HG03439 (cell line): Measurements from ENCODE around the gene NUP188.

ENCODE experiments used
- ATAC-seq: cut with Tn5 transposase; IDR thresholded peaks from one replicate; pipeline ENCODE4 v1.9.1; 2021; ENCODE audit warnings: mild to moderate bottlenecking, moderate library complexity; ENCODE audit not compliant: unreplicated experiment

The NUP188 gene

DNA sequence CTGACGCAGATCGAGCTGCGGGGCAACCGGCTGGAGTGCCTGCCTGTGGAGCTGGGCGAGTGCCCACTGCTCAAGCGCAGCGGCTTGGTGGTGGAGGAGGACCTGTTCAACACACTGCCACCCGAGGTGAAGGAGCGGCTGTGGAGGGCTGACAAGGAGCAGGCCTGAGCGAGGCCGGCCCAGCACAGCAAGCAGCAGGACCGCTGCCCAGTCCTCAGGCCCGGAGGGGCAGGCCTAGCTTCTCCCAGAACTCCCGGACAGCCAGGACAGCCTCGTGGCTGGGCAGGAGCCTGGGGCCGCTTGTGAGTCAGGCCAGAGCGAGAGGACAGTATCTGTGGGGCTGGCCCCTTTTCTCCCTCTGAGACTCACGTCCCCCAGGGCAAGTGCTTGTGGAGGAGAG, 31.3 kb upstream of the NUP188 start:
- ATAC-seq, result no peak

GRCh38 chr9:128916745-128917144, 30.8 kb upstream of the NUP188 start:
- no peak for ATAC-seq

GRCh38 chr9:128917151-128917849, 30.2 kb upstream of the NUP188 start:
- no peak for ATAC-seq

GRCh38 chr9:128918921-128919320, 28.6 kb upstream of the NUP188 start:
- no peak for ATAC-seq

- no peak for ATAC-seq
These were observed 28.0 kb upstream of the NUP188 start for GRCh38 chr9:128919402-128920089.

GRCh38 chr9:128920381-128921058, 27.0 kb upstream of the NUP188 start, which contains the start of gene PHYHD1:
Gene PHYHD1 (plus strand): TSS chr9:128920982. CDS start chr9:128922324, 1,342 bp downstream.
- ATAC-seq, result no peak

DNA sequence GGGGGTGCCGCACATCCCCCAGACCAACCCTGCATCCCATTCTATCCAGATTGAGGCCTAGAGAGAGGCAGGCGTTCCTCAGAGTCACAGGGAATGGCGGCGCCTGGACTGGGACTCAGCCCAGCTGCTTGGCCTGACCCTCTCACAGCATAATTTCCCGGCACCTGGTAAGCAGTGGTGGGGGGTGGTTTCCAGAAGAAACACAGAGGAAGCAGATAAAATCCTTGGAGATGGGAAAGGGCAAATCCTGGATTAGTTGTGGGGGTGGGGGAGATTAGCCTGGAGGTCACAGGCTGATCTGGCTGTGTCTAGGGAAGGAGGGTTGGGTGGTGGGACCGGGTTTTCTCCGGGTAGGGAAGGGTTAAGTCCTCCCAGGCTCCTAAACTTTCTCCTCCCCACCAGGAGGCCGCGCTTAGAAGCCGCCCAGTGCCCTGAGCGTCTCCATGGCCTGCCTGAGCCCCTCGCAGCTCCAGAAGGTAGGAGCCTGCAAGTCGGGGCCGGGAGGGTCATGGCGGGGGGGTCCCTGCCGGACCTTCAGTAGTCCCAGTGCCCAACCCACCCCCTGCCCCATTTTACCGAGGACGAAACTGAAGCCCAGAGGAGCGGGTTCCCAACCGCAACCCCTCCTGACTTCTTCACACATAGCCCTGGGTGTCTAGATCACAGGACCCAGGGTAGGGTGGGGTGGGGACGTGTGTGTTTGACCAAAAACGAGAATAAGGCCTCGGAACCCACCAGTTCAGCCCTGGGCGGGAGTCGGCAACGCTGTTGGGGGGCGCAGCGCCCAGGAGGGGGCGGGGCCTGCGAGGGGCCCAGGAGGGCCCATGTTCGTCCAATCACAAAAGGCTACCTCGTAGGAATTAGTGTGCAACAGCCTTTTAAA, 25.4 kb upstream of the NUP188 start:
- no peak for ATAC-seq

DNA sequence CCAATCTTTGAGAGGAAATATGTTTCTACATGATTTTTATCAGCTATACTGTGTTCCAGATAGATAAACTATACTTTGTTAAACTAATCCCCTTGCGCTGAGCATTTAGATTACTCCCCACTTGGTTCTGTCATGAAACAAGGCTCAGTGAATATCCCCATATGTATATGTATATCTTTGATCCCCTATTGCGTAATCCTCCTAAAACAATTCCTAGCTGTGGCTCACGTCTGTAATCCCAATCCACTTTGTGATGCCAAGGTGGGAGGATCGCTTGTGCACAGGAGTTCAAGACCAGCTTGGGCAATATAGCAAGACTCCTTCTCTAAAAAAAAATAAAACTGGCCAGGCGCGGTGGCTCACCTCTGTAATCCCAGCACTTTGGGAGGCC, 24.0 kb upstream of the NUP188 start:
- no peak for ATAC-seq

GRCh38 chr9:128927731-128928411, 19.6 kb upstream of the NUP188 start:
- ATAC-seq, result no peak

- ATAC-seq, result no peak
These were observed 18.9 kb upstream of the NUP188 start for GRCh38 chr9:128928624-128929023.

DNA sequence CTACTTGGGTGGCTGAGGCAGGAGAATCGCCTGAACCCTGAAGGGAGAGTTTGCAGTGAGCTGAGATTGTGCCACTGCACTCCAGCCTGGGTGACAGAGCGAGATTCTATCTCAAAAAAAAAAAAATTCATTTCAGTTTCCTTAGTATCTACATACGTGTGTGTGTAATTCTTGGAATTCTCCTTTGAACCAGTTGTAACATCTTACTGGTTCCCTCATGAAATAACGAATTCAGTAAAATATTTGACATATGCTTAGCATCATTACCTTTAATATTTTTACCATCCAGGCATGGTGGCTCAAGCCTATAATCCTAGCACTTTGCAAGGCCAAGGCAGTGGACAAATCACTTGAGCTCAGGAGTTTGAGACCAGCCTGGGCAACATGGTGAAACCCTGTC, 17.9 kb upstream of the NUP188 start:
- no peak for ATAC-seq

GRCh38 chr9:128933731-128934130, 13.8 kb upstream of the NUP188 start:
- ATAC-seq, result no peak

DNA sequence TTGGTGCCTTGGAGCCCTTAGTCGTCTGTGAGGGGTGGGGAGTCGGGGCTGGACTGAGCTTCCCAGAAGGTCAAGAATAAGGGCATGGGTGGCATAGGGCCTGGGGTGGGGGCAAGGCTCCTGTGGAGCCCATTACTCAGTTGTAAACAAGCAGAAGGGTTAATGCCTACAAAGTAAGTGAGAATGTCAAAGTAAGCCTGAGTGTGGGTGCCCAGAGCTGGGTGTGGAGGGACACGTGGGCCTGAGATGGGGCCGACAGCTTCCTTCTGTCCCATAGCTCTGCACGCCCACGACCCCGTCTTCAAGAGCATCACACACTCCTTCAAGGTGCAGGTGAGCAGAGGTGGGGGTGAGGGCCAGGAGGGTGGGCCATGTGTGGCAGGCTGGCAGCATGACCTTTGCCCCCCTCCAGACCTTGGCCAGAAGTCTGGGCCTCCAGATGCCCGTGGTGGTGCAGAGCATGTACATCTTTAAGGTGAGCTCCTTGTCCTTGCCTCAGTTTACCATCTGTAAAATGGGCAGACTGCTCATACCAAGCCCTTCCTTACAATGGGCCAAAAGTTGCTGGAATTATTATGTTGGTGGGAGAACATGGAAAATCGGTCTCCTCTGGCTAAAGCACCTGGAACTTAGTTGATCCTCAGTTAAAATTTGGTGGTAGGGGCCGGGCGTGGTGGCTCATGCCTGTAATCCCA, 11.2 kb upstream of the NUP188 start:
- no peak for ATAC-seq

DNA sequence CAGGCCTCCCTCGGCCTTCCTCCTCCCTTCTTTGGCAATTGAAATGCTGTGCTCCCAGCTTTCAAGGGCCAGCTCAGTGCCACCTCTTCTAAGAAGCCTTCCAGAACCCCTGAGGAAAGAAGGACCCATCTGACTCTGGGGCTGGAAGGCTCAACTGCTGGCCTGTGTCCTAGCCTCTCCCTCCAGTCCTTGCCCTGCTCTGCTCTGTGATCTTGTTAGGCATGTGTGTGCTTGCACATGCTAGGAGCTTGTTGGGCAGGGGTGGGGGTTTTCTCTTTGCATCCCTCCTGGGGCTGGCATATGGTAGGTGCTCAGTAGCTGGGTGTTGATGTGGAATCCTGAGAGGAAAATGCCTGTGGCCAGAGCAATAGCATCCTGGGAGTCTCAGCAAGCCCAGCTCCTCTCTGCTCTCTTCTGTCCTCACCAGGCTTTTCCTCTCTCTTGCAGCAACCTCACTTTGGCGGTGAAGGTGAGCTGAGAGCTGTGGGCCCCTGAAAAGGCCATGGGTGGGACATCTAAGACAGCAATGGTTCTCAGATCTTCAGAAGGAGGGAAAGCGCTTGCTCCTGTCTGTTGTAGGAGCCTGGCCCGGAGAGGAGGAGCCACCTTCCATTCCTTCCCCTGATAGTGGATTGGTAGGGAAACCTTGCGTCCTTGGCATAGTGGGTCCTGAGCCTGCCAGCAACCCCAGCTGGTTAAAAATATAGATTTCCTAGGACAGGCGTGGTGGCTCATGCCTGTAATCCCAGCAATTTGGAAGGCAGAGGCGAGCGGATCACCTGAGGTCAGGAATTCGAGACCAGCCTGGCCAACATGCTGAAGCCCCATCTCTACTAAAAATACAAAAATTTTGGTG, 10.0 kb upstream of the NUP188 start:
- ATAC-seq, result no peak

DNA sequence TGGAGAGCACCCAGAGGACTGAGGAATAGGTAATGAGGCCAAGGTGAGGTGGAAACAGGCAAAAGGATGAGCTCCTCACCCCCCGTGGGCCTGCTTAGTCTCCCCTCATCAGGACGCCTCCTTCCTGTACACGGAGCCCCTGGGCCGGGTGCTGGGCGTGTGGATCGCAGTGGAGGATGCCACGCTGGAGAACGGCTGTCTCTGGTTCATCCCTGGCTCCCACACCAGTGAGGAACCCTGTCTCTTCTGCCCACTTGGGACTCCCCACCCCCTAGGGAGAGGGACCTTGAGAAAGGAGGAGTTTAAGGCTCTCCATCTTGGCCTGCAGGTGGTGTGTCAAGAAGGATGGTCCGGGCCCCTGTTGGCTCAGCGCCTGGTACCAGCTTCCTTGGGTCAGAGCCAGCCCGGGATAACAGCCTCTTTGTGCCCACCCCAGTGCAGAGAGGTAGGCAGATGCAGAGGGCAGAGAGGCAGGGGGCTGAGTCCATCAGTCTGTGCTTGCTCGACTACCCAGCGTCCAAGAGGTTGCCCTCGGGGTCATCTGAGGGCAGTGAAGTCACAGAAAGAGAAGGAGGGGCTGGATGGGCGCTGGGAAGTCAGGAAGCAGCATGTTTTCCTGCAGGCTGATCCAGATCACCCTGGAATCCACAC, 7.1 kb upstream of the NUP188 start:
- no peak for ATAC-seq

GRCh38 chr9:128940946-128941755, 6.3 kb upstream of the NUP188 start:
- no peak for ATAC-seq

- no peak for ATAC-seq
These were observed 3.5 kb upstream of the NUP188 start for GRCh38 chr9:128943832-128944620.
